Upper lobe of right lung (tissue), 1 donor: ENCODE data around the gene LILRA5. TPM values are rescaled to one million over a fixed set of nuclear protein-coding genes. Genes with fewer than 3 reads are reported as not detected.
A peak's percentile ranks its signal among the peaks of the same experiment; 100 is the strongest.

Experiments used
- ATAC-seq: fragments of 200-7000 bp; cut with Tn5 transposase; one replicate; pipeline ENCODE4 v1.9.1; 2020; ENCODE audit warnings: mild to moderate bottlenecking, moderate library complexity
- DNase-seq: peaks from one replicate; pipeline ENCODE4 v3.0.0-alpha.2; 2020
- H3K27ac ChIP-seq: fragments of 200-600 bp; one replicate; pipeline ENCODE4 v1.8.0; 2022
- H3K27me3 ChIP-seq: fragments of 200-600 bp; one replicate; pipeline ENCODE4 v1.8.0; 2022; ENCODE audit warnings: mild to moderate bottlenecking
- H3K36me3 ChIP-seq: fragments of 200-600 bp; one replicate; pipeline ENCODE4 v1.8.0; 2022
- H3K4me1 ChIP-seq: fragments of 200-600 bp; one replicate; pipeline ENCODE4 v1.8.0; 2022
- H3K4me3 ChIP-seq: fragments of 200-600 bp; one replicate; pipeline ENCODE4 v1.8.0; 2022; ENCODE audit warnings: mild to moderate bottlenecking
- H3K9me3 ChIP-seq: fragments of 200-600 bp; one replicate; pipeline ENCODE4 v1.8.0; 2022
- intact Hi-C: fragments of 100-400 bp; cut with DNase I; formaldehyde crosslinking; loops from one replicate; pipeline ENCODE4 v1.11.0; 2022
- total RNA-seq: library from RNA; stranded (reverse); fragmentation: NEBNext Ultra II Directional; extraction: Animal tissue kit (Norgen Biotek cat#: 25700); gene quantifications from one replicate; pipeline ENCODE4 v1.2.1, GENCODE V29; 2021
- TF ChIP-seq, protein P1 (sequence below): fragments of 200-600 bp; IDR thresholded peaks from one replicate; pipeline ENCODE4 v1.8.0; 2022; ENCODE audit warnings: antibody characterized with exemption
- donor health status: DM: no; HTN: yes; CAD: no; lungs with severe emphysema.

LILRA5 gene
- total RNA-seq, 1 donor from 2014 or later = 13.5 TPM

DNA sequence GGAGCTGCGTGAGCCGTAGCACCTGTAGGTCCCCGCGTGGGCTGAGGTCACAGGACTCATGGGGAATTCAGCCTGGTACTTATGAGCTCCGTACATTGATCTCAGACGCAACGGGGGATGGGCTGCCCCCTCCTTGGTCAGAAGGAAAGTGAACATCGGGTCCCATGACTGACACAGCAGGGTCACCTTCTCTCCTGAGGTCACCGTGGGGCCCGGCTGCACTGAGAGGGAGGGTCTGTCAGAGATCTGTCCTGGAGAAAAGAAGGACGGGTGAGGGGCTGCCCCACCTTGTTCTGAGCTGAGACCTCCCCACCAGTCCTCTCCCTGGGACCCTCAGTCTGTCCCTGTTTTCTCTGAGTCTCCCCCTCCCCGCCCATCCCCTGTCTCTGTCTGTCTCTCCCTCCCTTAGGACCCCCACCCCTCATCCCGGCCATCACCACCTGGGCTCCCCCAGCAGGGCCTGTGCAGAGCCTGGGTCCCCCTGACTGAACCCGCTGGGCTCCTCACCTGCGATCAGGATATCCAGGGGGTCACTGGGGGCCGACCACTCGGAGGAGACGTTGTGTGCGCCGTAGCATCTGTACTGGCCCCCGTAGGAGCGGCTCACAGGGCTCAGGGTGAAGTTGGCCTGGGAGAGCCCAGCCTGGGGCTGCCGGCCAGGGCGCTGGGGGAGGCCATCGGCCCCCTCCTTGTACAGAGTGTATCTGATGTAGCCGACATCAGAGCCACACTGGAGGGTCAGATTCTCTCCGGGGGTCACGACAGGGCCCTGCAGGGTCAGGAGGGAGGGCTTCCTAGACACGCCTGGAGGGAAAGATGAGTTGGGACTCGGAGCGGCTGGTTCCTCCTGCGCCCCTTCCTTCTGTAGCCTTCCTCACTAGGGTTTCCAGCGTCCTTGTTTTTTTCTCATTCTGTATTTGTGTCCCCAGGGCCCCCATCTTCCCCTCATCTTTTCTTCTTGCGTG is 24.2 kb upstream of the LILRA5 start:
- no peaks in the 10 kb centered on the region for H3K36me3 ChIP-seq
- intact Hi-C loops = no loop called here
- ATAC-seq (no peak), DNase-seq (peak; percentile 53)
- TF ChIP-seq, protein P1, sequence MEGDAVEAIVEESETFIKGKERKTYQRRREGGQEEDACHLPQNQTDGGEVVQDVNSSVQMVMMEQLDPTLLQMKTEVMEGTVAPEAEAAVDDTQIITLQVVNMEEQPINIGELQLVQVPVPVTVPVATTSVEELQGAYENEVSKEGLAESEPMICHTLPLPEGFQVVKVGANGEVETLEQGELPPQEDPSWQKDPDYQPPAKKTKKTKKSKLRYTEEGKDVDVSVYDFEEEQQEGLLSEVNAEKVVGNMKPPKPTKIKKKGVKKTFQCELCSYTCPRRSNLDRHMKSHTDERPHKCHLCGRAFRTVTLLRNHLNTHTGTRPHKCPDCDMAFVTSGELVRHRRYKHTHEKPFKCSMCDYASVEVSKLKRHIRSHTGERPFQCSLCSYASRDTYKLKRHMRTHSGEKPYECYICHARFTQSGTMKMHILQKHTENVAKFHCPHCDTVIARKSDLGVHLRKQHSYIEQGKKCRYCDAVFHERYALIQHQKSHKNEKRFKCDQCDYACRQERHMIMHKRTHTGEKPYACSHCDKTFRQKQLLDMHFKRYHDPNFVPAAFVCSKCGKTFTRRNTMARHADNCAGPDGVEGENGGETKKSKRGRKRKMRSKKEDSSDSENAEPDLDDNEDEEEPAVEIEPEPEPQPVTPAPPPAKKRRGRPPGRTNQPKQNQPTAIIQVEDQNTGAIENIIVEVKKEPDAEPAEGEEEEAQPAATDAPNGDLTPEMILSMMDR = no peak
- no peak overlapping the region for H3K27ac ChIP-seq
- H3K4me1 ChIP-seq = no peaks in the 10 kb centered on the region
- H3K4me3 ChIP-seq = no peak overlapping the region
- H3K9me3 ChIP-seq = no peaks in the 10 kb centered on the region
- peaks cover 3% of the 10 kb centered on the region for H3K27me3 ChIP-seq

DNA sequence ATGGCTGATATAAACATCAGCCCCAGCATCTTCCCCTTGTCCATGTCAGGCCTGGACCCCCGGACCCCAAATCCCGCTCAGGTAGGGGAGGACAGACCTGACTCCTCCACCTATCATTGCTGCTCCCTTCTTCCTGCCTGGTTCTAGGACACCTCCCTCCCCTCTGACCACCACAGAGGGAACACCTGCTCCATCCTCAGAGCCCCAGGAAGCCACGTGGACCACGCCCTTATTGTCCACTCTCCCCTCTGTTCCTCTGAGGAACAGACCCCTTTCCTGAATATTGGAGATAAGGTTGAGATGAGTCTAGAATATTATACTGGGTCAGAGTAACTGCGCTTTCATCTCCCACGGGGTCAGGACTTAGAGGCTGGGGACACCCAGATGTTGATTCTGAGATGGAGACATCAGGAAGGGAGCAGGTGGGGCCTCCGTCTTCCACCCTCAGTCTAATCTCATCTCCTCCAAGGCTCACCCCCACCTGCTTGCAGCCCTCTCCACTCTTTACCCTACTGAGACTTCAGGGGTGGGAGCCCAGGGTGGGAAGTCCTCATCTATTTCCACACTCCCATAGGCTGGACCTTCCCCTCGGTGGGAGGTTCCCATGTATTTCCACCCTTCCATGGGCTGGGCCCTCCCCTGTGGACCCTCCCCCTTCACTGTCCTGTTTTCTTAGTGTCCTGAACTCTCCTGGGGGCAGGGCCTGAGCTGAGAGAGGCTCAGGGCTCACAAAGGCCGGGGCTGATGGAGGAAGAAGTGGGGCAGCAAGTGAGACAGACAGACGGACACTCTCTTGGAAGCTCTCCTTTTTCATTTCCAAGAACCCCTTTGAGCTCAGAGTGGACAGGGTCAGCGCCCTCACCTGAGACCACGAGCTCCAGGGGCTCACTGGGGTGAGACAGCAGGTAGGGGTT is 23.3 kb upstream of the LILRA5 start:
- ATAC-seq (no peak), DNase-seq (peak; percentile 53)
- H3K27me3 ChIP-seq = peaks cover 3% of the 10 kb centered on the region
- no peaks in the 10 kb centered on the region for H3K36me3 ChIP-seq
- TF ChIP-seq, protein P1 = no peak
- no peaks in the 10 kb centered on the region for H3K9me3 ChIP-seq
- no peak overlapping the region for H3K27ac ChIP-seq
- intact Hi-C loops = no loop called here
- no peaks in the 10 kb centered on the region for H3K4me1 ChIP-seq
- H3K4me3 ChIP-seq = no peak overlapping the region

DNA sequence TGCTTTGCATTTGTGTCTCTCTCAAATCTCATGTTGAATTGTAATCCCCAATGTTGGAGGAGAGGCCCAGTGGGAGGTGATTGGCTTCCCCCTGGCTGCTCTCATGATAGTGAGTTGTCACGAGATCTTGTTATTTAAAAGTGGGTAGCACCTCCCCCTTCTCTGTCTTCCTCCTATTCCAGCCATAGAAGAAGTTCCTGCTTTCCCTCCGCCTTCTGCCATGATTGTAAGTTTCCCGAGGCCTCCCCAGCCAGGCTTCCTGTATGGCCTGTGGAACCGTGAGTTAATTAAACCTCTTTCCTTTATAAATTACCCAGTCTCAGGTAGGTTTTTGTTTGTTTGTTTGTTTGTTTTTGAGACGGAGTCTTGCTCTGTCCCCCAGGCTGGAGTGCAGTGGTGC is 22.2 kb upstream of the LILRA5 start:
- TF ChIP-seq, protein P1 = no peak
- Histone ChIP-seq H3K36me3 (no peaks in the 10 kb centered on the region), H3K4me3 (peak overlapping the region; percentile 17), H3K9me3 (no peaks in the 10 kb centered on the region), H3K27me3 (peaks cover 3% of the 10 kb centered on the region), H3K27ac (no peak overlapping the region), H3K4me1 (no peaks in the 10 kb centered on the region)
- ATAC-seq = peak; percentile 61
- intact Hi-C loops = no loop called here
- DNase-seq = peak; percentile 13

DNA sequence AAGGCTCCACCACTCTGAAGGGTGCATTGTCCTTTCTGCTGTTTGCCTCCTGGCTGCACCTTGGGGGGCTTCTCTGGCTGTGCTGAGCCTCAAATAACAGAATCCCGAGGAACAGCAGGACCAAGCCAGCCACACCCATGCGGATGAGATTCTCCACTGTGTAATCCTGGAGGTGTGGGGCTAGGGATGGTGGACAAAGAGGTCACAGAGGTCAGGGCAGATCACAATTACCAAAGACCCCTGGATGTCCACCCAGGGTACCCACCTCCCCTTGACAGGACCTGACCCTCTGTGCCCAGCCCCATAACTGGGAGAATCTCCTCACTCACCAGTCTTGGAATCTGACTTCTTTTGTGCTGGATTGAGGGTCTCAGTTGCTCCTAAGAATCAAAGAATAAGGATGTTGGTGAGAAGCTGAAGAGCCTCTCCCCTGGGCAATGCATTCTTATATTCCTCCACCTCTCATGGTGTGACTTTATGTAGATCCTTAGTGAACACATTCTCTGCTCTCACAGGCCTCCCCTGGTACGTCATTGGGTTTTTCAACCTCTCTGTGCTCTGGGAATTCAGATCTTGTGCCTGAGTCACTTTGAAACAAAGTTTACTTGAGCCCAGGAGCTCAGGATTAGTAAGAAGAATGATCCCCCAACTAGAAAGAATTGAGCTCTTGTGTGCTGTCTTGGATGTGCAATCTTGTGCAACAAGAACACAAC is 20.8 kb upstream of the LILRA5 start:
- TF ChIP-seq, protein P1 = no peak
- Histone ChIP-seq H3K27ac (no peak overlapping the region), H3K9me3 (no peaks in the 10 kb centered on the region), H3K27me3 (peaks cover 3% of the 10 kb centered on the region), H3K4me3 (no peak overlapping the region), H3K36me3 (no peaks in the 10 kb centered on the region), H3K4me1 (no peaks in the 10 kb centered on the region)
- ATAC-seq (no peak), DNase-seq (peak; percentile 10)
- intact Hi-C loops = no loop called here

DNA sequence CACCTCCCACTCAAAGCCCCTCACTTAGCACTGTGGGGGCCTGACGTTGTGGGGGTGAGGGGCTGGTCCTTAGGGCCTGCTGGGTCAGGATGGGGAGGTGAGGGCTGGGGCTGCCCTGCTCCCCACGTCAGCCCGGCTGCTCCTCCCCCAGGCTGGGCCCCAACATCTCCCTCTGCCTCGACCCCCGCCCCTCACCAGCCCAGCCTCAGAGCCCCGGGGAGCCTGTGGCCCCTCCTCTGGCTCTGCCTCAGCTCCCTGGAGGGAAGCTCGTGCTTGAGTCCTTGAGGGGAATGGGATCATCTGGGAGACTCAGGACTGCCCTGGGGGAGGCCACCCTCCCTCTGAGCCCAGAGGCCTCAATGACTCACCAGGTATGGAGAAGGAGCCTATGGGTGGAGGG is 19.2 kb upstream of the LILRA5 start:
- Histone ChIP-seq H3K27me3 (peaks cover 3% of the 10 kb centered on the region), H3K36me3 (no peaks in the 10 kb centered on the region), H3K27ac (no peak overlapping the region), H3K4me3 (no peak overlapping the region), H3K9me3 (no peaks in the 10 kb centered on the region), H3K4me1 (no peaks in the 10 kb centered on the region)
- intact Hi-C loops = no loop called here
- DNase-seq (peak; percentile 34), ATAC-seq (no peak)
- TF ChIP-seq, protein P1 = no peak
